Hematopoietic multipotent progenitor cell (in vitro differentiated cells): ENCODE results near the gene BYSL. TPM values are rescaled to one million over a fixed set of nuclear protein-coding genes. Genes with fewer than 3 reads are reported as not detected.

Source experiments
- DNase-seq, 3 donors: peaks; one replicate each; pipeline ENCODE4 v3.0.0-alpha.2; 2011 to 2015; ENCODE audit warnings: low read depth in 2 of 3, low spot score in 2 of 3
- total RNA-seq: library from RNA; depleted of rRNA; stranded (reverse); fragments of >200 nt; gene quantifications from one replicate; pipeline ENCODE4 v1.2.3, GENCODE V29; 2012

BYSL gene
- 14.3 TPM for total RNA-seq

DNA sequence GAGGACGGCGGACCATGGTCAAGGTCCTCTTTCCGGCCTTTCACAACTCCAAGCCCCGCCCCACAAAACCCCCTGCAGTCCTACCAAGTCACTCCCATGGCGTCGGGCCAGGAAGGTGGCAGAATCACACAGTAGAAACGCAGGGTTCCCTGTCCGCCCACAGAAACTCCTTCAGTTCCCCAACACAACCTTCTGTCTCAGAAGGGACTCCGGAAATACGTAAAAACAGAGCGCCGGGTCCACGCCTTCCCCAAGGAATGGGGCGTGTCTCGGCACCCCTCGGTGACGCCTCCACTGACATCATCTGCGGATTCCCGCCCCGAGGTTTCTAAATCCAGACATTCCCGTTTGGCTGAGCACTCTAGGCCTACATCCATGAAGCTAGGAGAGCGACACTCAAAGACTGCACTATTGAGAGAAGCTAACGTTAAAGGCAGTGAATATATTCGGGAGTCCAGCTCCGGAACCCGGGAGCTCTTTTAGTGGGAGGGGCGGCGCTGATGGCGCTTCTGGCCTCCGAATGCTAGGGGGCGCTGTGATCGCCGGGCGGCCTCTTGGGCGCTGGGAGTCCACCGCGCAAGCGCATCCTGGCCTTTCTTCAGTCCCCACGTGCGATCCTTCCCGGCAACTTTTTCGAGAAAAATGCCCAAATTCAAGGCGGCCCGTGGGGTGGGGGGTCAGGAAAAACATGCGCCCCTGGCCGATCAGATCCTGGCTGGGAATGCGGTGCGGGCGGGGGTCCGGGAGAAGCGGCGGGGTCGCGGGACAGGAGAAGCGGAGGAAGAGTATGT lies at the start of gene BYSL, which contains the start of gene MED20:
Gene BYSL, plus strand, starts transcription at position 579 of the 791 bp plus-strand sequence. Its CDS starts 64 bp downstream, at position 643.
Gene MED20, minus strand, starts transcription at position 219 of the 791 bp plus-strand sequence. Its CDS starts 121 bp downstream, at position 98.
- DNase-seq = peak; percentile 91 to 97 (median 97)

- no peak for DNase-seq
Observed at GRCh38 chr6:41871691-41872090, 49.6 kb upstream of the BYSL start.

DNA sequence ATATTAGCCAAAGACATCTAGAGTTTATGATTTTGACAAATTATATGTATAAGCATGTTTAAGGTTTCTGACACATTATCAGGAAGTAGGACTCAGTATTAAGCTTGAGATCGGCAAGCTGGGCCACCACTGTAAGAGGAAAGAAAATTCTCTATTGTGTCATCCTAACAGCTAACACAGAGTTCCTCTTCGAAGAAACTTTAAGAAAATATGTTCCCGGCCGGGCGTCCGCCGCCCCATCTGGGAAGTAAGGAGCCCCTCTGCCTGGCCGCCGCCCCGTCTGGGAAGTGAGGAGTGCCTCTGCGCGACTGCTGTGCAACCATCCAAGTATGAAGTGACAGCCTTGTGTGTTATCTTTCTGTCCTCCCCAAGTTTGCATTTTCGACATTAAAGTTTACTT lies 49.2 kb upstream of the BYSL start:
- no peak for DNase-seq

DNA sequence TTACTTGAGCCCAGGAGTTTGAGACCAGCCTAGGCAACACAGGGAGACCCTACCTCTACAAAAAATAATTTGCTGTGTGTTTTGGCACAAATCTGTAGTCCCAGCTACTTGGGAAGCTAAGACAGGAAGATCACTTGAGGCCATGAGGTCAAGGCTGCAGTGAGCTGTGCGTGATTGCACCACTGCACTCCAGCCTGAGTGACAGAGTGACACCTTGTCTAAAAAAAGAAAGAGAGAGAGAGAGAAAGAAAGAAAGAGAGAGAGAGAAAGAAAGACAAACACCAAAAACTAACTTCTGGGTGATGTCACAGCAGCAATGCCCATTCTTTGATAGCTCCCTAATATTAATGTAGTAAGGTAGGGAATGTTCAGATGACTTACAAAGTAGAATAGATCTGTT lies 46.6 kb upstream of the BYSL start:
- DNase-seq = no peak

DNA sequence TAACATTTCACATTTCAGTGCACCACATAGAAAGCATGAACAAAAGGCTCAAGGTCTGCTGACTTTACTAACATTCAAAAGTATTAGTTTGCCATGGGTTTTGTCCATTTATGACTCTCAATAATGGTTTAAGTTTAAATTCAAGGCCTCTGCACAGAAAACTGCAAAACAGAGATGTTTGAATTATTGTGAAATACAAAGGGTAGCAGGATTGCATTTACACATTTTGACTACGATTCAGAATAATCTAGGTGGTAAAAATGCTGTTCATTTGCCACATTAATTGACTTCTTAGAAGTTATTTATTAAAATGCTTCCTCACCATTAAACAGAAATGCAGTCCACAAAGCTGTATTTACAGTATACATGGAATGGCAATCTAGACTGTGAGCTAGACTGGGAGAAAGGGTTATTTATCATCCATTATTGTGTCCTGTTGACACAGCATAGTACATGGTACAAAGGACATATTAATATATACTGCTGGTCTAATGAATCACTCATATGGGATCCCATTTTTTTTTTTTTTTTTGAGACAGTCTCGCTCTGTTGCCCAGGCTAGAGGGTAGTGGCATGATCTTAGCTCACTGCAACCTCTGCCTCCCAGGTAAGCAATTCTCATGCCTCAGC lies 44.1 kb upstream of the BYSL start:
- no peak for DNase-seq

DNA sequence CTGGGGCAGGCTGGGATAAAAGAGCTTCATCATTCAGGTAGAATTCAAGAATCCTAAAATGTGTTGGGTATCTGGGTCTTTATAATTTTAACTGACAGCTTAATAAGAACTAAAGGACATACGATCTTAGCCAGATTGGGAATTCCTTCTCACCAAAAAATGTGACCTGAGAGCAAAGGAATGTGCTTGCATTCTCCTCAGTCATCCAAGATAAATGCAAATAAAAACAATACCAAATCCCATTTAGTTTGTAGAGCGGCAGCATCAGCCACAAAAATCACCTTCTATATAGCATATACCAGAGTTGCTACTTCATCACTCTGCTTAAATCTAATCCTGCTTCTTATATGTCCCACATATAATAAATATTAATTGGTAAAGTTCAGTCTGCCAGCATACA lies 43.1 kb upstream of the BYSL start:
- DNase-seq = no peak

- DNase-seq = no peak
Observed at GRCh38 chr6:41878961-41879405, 42.3 kb upstream of the BYSL start.

- DNase-seq = no peak
Observed at GRCh38 chr6:41881506-41881905, 39.8 kb upstream of the BYSL start.

DNA sequence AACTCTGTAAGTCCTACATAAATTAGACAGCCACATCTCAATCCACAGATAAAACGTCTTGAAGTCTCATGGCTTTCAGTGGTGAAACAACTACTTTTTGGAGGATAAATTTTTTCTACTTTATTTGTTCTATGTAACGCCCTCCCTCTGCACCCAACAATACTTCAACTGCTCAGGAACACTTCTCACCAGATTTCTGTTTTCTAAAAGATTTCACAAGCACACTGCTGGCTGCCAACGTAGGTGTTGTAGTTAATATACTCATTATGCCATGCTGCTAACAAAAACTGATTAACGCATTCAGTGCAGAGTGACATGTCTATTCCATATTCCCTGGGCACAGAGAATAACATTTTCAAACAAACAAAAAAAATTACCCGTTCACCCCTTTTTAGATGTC lies 36.3 kb upstream of the BYSL start:
- DNase-seq = no peak

GRCh38 chr6:41885930-41886329 lies 35.4 kb upstream of the BYSL start:
- DNase-seq = no peak

GRCh38 chr6:41887331-41887751 lies 34.0 kb upstream of the BYSL start:
- DNase-seq = no peak

DNA sequence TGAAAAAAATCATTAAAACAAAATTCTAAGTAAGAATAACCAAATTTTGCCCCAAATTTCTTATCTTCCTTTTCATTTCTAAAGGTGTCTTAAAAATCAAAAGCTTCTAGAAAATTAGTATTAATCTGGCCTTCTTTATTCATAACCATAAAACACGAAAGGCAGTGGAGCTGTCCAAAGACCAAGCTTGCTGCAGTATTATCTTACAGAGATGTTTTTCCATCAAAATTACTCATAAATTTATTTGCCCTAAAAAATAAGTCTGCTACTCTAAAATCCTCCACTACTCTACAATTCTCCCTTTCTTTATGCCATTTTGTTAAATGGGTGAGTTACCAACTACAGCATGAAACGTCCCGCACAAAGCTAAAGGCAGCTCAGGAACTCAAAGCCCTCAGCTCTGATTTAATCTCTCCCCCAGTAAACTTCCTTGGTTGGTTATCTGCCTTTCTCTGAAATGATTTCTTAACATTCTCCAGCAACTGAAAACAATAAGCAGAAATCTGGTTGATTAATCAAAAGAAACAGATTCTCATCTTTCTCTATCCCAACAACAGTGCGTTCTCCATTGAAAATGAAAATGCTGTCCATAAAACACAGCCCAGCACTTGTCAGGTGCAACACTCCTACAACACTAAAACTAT lies 28.3 kb upstream of the BYSL start:
- no peak for DNase-seq

- DNase-seq = peak in 1 of 3 donors; percentile 1
Observed at GRCh38 chr6:41894366-41895299, 26.7 kb upstream of the BYSL start.

GRCh38 chr6:41895300-41896233 lies 25.7 kb upstream of the BYSL start, which contains the start of gene USP49:
TSS of gene USP49 (minus strand) at chr6:41895375. CDS start at chr6:41806983, 88,392 bp downstream.
- DNase-seq = peak; percentile 74 to 95 (median 93)

GRCh38 chr6:41896281-41896680 lies 25.0 kb upstream of the BYSL start:
- DNase-seq = no peak

GRCh38 chr6:41900861-41901260 lies 20.4 kb upstream of the BYSL start:
- no peak for DNase-seq

- DNase-seq = peak in 2 of 3 donors; percentile 32 to 56
Observed at GRCh38 chr6:41901882-41902519, 19.3 kb upstream of the BYSL start.

- DNase-seq = no peak
Observed at GRCh38 chr6:41909727-41910126, 11.6 kb upstream of the BYSL start.

GRCh38 chr6:41914343-41914742 lies 7.0 kb upstream of the BYSL start:
- DNase-seq = no peak
